HG03103 (cell line): Measurements from ENCODE around the gene ZNF674.

Experiments used
- ATAC-seq: cut with Tn5 transposase; IDR thresholded peaks from one replicate; pipeline ENCODE4 v1.9.1; 2021; ENCODE audit warnings: low read depth; ENCODE audit not compliant: unreplicated experiment

Gene ZNF674

DNA sequence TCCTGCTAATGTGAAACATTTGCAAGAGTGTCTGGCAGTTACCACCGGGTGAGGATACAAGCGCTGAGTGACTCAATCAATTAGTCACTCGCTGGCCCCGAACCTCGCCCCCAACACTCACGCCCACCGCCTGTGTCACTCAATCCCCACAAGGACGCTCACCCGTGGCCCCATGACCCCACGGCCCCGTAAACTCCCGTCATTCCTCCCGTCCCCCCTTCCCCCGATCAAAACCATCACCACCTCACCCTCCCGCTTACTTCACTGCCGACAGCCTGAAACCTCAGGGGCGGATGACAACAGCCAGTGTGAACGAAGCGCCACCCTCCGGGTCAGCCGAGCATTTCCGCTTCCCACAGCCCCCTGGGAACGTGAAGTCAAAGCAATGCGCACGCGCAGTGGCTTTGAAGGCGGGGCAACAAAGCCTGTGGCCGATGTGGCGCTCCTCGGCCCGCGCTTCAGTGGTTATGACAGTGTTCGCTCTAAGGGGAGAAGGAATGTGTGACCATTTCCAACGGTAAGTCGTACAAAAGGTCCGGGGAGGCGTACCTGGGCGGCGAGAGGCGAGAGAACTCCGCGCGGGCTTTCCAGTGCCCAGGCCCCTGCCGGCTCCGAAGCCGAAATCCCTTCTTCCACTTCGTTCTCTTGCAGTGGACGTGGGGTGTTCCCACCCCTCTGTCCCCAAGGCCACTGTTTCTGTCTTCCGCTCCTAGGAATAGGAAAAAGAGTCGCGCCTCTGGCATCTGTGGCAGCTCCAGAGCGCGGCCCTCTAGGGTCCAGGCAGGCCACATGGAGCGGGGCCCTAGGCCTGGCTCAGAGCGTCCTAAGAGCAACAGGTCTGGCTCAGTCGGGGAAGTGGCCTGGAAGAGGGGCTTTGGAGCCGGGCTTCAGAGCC is at the start of gene ZNF674:
Gene ZNF674, minus strand, starts transcription at position 311 of the 895 bp plus-strand sequence. CDS start 3,334 bp downstream, outside the sequence.
- ATAC-seq, result peak; percentile 94

- ATAC-seq, result no peak
Observed at GRCh38 chrX:46589977-46590723, 44.9 kb upstream of the ZNF674 start.

DNA sequence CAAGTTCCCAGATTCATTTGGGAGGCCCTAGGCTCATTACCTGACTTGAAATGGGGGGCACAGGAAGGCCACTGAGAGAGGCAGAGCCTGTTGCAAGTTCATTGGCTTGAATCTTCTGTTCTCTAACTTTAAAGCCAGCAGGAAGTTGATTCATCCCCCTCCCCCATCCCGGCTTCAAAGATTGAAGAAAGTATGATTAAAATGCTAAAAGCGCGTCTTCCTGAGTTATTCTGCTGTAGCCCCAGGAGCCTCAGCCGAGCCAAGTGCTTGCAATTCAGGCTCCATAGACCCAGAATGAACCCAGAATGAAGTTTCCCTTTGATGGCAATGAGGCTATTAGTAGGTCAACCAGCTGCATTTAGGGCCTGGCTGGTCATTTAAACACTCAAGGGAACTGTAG is 43.0 kb upstream of the ZNF674 start:
- ATAC-seq, result no peak

- ATAC-seq, result no peak
Observed at GRCh38 chrX:46587753-46588171, 42.5 kb upstream of the ZNF674 start.

DNA sequence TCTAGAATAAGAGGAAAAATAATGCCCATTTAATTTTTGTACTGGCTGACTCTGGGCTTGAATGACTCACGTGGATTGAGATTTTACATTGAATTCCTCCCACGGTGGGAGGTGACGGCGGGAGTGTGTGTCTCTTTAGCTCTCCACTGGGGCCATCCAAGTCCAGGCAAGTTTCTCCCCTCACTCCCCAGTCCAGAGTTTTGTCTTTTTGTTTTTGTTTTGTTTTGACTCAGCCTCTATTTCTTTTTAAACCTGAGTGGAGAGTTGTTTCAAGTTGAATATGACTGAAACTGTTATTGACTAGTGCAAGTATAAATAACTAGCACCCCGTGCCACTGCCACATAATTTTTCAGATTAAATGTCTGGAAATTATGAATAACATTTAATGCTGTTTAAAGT is 41.9 kb upstream of the ZNF674 start:
- no peak for ATAC-seq

DNA sequence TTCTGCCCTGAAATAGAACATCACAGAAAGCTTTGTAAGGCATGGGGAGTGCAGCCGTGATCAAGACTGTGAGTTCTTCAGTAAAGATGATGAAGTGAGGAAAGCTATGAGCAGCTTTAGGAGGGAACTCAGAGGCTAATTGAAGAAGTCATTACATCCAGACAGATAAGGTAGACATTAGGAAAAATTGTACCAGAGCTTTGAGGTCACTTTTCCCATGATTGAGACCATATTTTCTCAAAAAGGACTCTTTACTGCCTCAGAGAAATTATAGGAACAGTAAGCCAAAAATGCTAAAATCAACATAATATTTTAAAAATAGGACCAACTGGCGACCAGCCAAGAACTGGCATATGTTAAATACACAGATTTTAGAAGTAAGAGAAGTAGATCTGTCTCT is 39.5 kb upstream of the ZNF674 start:
- ATAC-seq, result no peak

DNA sequence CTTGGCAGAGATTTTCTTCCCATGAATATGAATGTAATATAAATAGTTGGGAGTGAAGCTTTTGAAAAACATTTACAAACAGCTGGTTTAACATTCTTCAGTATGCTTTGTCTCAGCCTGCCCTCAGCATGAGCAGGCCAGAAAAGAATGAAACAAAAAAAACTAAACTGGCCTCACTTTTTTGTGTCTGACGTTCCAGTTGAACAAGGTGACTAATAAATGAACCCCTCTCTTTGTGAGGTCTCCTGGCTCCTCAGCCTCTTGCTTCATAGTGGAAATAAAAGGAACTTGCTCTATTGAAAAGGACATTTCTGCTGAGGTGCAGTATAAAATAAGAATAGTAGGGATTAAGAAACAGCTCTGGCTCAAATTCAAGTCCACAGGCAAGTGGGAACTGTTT is 37.7 kb upstream of the ZNF674 start:
- ATAC-seq, result no peak

- no peak for ATAC-seq
Observed at GRCh38 chrX:46582325-46582724, 37.1 kb upstream of the ZNF674 start.

GRCh38 chrX:46580613-46581012 is 35.4 kb upstream of the ZNF674 start:
- ATAC-seq, result no peak

- no peak for ATAC-seq
Observed at GRCh38 chrX:46579250-46579649, 34.0 kb upstream of the ZNF674 start.

DNA sequence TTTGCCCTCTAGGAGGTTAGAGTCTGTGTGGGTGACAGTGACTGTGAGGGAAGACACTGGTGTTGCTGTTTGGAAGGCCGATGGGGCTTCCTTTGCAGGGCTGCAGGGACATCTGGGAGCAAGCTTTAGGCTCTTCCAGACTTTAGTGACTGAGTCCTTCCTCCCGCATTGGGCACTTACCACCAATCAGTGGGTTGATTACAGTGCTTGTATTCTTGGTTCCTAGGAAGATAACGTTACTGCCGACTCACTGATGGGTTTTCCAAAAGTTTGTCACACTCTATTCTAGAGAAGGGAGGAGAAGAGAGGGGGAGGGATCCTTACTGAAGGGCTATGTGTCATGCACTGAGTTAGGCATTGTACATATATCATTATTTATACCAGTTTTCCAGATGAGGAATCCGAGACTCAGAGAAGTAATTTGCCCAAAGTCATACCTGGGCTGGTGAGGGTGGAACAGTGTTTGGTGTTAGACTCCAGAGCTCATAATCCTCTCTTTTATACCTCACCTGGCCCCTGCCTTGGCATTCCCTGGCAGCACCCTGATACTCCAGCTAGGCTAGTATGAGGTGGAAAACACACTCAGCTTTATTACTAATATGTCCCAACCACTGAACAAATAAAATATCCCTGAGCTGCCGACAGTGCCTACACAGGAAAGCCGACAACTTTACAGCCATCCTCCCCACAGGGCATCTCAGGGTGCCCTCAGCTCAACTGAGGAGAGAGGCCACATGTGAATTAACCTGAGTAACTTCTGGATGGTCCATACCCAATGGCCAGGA is 32.2 kb upstream of the ZNF674 start:
- no peak for ATAC-seq

DNA sequence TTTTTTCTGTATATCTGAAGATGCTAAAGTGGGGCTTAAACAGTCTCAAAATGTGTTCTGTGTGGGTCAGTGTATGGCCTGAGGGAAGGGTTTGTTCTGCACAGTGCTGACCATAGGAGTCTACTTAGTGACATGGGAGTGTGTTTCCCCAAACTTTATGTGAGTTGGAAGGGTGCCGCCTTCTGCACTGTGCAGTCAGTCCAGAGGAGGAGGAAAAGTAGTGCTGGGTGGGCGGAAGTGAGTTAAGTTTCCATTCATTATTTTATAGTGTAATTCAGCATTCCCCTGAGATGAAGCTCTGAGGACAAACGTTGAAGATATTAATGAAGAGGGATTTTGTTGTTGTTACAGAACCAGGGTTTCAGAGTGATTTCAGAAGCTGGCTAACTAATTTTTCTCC is 31.2 kb upstream of the ZNF674 start:
- no peak for ATAC-seq

GRCh38 chrX:46575991-46576392 is 30.8 kb upstream of the ZNF674 start:
- ATAC-seq, result no peak

GRCh38 chrX:46575586-46575985 is 30.4 kb upstream of the ZNF674 start:
- no peak for ATAC-seq

DNA sequence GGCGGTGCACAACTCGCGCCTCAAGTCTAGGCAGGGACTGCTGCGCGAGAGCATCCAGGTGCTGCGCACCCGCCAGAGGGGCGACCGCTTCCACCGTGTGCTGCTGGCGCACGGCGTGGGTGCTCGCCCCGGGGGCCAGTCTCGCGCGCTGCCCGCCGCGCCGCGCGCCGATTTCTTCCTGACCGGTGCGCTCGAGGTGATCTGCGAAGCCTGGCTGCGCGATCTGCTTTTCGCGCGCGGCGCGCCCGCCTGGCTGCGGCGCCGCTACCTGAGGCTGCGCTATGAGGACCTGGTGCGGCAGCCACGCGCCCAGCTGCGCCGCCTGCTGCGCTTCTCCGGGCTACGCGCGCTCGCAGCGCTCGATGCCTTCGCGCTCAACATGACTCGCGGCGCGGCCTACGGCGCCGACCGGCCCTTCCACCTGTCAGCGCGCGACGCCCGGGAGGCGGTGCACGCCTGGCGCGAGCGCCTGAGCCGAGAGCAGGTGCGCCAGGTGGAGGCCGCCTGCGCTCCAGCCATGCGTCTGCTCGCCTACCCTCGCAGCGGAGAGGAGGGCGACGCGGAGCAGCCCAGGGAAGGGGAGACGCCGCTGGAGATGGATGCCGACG is 29.7 kb upstream of the ZNF674 start:
- ATAC-seq, result no peak

DNA sequence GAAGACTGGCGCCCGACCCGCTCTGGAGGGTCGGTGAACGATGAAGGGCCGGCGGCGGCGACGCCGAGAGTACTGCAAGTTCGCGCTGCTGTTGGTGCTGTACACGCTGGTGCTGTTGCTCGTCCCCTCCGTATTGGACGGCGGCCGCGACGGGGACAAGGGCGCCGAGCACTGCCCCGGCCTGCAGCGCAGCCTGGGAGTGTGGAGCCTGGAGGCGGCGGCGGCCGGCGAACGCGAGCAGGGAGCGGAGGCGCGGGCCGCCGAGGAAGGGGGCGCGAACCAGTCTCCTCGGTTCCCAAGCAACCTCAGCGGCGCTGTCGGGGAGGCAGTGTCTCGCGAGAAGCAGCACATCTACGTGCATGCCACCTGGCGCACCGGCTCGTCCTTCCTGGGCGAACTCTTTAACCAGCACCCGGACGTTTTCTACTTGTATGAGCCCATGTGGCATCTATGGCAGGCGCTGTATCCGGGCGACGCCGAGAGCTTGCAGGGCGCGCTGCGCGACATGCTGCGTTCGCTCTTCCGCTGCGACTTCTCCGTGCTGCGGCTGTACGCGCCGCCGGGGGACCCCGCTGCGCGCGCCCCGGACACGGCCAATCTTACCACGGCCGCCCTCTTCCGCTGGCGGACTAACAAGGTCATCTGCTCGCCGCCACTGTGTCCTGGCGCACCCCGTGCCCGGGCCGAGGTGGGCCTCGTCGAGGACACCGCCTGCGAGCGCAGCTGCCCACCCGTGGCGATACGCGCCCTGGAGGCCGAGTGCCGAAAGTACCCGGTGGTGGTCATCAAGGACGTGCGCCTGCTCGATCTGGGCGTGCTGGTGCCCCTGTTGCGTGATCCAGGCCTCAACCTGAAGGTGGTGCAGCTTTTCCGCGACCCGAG is 28.9 kb upstream of the ZNF674 start:
- ATAC-seq, result peak; percentile 30

GRCh38 chrX:46573331-46573891 is 28.2 kb upstream of the ZNF674 start, which contains the start of gene CHST7:
CHST7 (plus strand) TSS chrX:46573765; CDS start chrX:46573932, 167 bp downstream.
- ATAC-seq, result peak; percentile 30

GRCh38 chrX:46572340-46572936 is 27.2 kb upstream of the ZNF674 start:
- ATAC-seq, result peak; percentile 33
